Nephron (organoid): Measurements from ENCODE around the gene OR52E6.

ENCODE experiments used
- H3K27ac Mint-ChIP-seq, 3 experiments: 2 replicates each; pipeline ENCODE4 v1.8.0; 2020; ENCODE audit warnings: mixed read lengths in 3 of 3, mild to moderate bottlenecking in 2 of 3, moderate library complexity in 1 of 3
- H3K27me3 Mint-ChIP-seq: 2 replicates; pipeline ENCODE4 v1.8.0; 2021; ENCODE audit warnings: low read depth, mild to moderate bottlenecking, moderate library complexity, mixed read lengths
- H3K36me3 Mint-ChIP-seq: 2 replicates; pipeline ENCODE4 v1.8.0; 2020; ENCODE audit warnings: low read depth, mixed read lengths
- H3K4me1 Mint-ChIP-seq: 2 replicates; pipeline ENCODE4 v1.8.0; 2020; ENCODE audit warnings: mixed read lengths
- H3K4me3 Mint-ChIP-seq, 3 experiments: 2 replicates each; pipeline ENCODE4 v1.8.0; 2020; ENCODE audit warnings: mild to moderate bottlenecking in 3 of 3, mixed read lengths in 3 of 3, moderate library complexity in 2 of 3
- H3K9me3 Mint-ChIP-seq: 2 replicates; pipeline ENCODE4 v1.8.0; 2020; ENCODE audit warnings: mixed read lengths
- CTCF ChIP-seq, 3 experiments: fragments of 200-600 bp; sonication (generic); IDR thresholded peaks; one replicate each; pipeline ENCODE4 v1.5.0; 2021; ENCODE audit warnings: antibody characterized with exemption in 3 of 3; ENCODE audit not compliant: unreplicated experiment in 3 of 3

The OR52E6 gene

GRCh38 chr11:5796541-5796940 is 45.2 kb downstream of the OR52E6 start:
- Mint-ChIP-seq H3K9me3 (no peaks in the 10 kb centered on the region), H3K36me3 (no peaks in the 10 kb centered on the region), H3K27me3 (no peaks in the 10 kb centered on the region), H3K4me1 (no peaks in the 10 kb centered on the region), H3K27ac (no peak overlapping the region), H3K4me3 (no peak overlapping the region)
- TF ChIP-seq CTCF (IDR thresholded peaks at IDR 0.05; ENCODE audit: unreplicated experiment in 3 of 3): no peak

GRCh38 chr11:5791165-5791564 is 50.5 kb downstream of the OR52E6 start, which contains the start of gene OR52N1:
Gene OR52N1, minus strand, starts transcription at chr11:5791265. Its CDS starts 2,449 bp downstream, at chr11:5788816.
- Mint-ChIP-seq H3K27me3 (no peaks in the 10 kb centered on the region), H3K27ac (no peak within 1 kb of the TSS), H3K9me3 (no peaks in the 10 kb centered on the region), H3K4me3 (no peak within 1 kb of the TSS), H3K4me1 (no peaks in the 10 kb centered on the region), H3K36me3 (no peaks in the 10 kb centered on the region)
- no peak for TF ChIP-seq CTCF (IDR thresholded peaks at IDR 0.05; ENCODE audit: unreplicated experiment in 3 of 3)
